Mesenchymal stem cell (in vitro differentiated cells and primary cell): ENCODE results near the gene CDK5RAP2.
"Not testable (repeated sequence)": the region's sequence is repeated elsewhere in the genome, so short reads cannot be mapped to it uniquely, and the experiment has no call there.

ENCODE experiments used
- DNase-seq: peaks from one replicate; pipeline ENCODE4 v3.0.0-alpha.2; 2013
- H2AFZ ChIP-seq: one replicate; pipeline ENCODE4 v1.6.1; 2013; ENCODE audit warnings: low read depth, mild to moderate bottlenecking, control low read depth, inconsistent platforms, low read length, moderate library complexity
- H2AK5ac ChIP-seq: 2 replicates; pipeline ENCODE4 v1.6.1; 2013; ENCODE audit warnings: low read length, moderate library complexity, mild to moderate bottlenecking, inconsistent platforms; ENCODE audit not compliant: severe bottlenecking
- H2BK120ac ChIP-seq: one replicate; pipeline ENCODE4 v1.6.1; 2013; ENCODE audit warnings: low read depth, mild to moderate bottlenecking, inconsistent platforms, low read length, moderate library complexity
- H2BK12ac ChIP-seq, 2 experiments: one replicate each; pipeline ENCODE4 v1.6.1; 2013; ENCODE audit warnings: inconsistent platforms in 2 of 2, low read length in 2 of 2, mild to moderate bottlenecking in 2 of 2, moderate library complexity in 2 of 2, control low read depth in 1 of 2
- H2BK15ac ChIP-seq: one replicate; pipeline ENCODE4 v1.6.1; 2013; ENCODE audit warnings: mild to moderate bottlenecking, low read depth, inconsistent platforms; ENCODE audit not compliant: poor library complexity, severe bottlenecking
- H2BK5ac ChIP-seq: 2 replicates; pipeline ENCODE4 v1.6.1; 2013; ENCODE audit warnings: low read depth, mild to moderate bottlenecking, low read length, control low read depth, inconsistent platforms; ENCODE audit not compliant: poor library complexity, severe bottlenecking
- H3K14ac ChIP-seq, 2 experiments: one replicate each; pipeline ENCODE4 v1.6.1; 2013; ENCODE audit warnings: inconsistent platforms in 2 of 2, low read length in 2 of 2, control low read depth in 1 of 2, mild to moderate bottlenecking in 1 of 2, moderate library complexity in 1 of 2
- H3K18ac ChIP-seq, 2 experiments: one replicate each; pipeline ENCODE4 v1.6.1; 2013; ENCODE audit warnings: inconsistent platforms in 2 of 2, low read length in 2 of 2, control low read depth in 1 of 2, low read depth in 1 of 2, mild to moderate bottlenecking in 1 of 2
- H3K23ac ChIP-seq, 2 experiments: one replicate each; pipeline ENCODE4 v1.6.1; 2013; ENCODE audit warnings: inconsistent platforms in 2 of 2, low read length in 2 of 2, mild to moderate bottlenecking in 2 of 2, moderate library complexity in 2 of 2, control low read depth in 1 of 2
- H3K27ac ChIP-seq: 2 replicates; pipeline ENCODE4 v1.5.1; 2013; ENCODE audit warnings: mild to moderate bottlenecking, moderate library complexity, low read length, control low read depth, inconsistent platforms; ENCODE audit not compliant: poor library complexity, severe bottlenecking
- H3K27me3 ChIP-seq, 2 experiments: 2 replicates each; pipeline versions ENCODE4 v1.6.1 to v1.7.0; 2013; ENCODE audit warnings: low read length in 2 of 2, mild to moderate bottlenecking in 2 of 2, moderate library complexity in 2 of 2, control low read depth in 1 of 2, inconsistent platforms in 1 of 2; ENCODE audit not compliant: control insufficient read depth in 1 of 2, insufficient read depth in 1 of 2
- H3K36me3 ChIP-seq, 2 experiments: 2 replicates each; pipeline versions ENCODE4 v1.6.1 to v1.7.0; 2013; ENCODE audit warnings: low read length in 2 of 2, control low read depth in 1 of 2, inconsistent platforms in 1 of 2, low read depth in 1 of 2, mild to moderate bottlenecking in 1 of 2; ENCODE audit not compliant: insufficient read depth in 2 of 2, control insufficient read depth in 1 of 2
- H3K4ac ChIP-seq, 2 experiments: one replicate each; pipeline ENCODE4 v1.6.1; 2013; ENCODE audit warnings: inconsistent platforms in 2 of 2, low read length in 2 of 2, mild to moderate bottlenecking in 2 of 2, moderate library complexity in 2 of 2, control low read depth in 1 of 2, low read depth in 1 of 2
- H3K4me1 ChIP-seq: 2 replicates; pipeline ENCODE4 v1.6.1; 2013; ENCODE audit warnings: low read depth, low read length, control low read depth; ENCODE audit not compliant: control insufficient read depth, insufficient read depth
- H3K4me2 ChIP-seq: 2 replicates; pipeline ENCODE4 v1.6.1; 2013; ENCODE audit warnings: low read length, mild to moderate bottlenecking, inconsistent platforms; ENCODE audit not compliant: poor library complexity, severe bottlenecking
- H3K4me3 ChIP-seq, 2 experiments: 2 replicates each; pipeline versions ENCODE4 v1.5.1 to v1.7.0; 2013; ENCODE audit warnings: low read length in 2 of 2, mild to moderate bottlenecking in 2 of 2, control low read depth in 1 of 2, low read depth in 1 of 2; ENCODE audit not compliant: insufficient read depth in 1 of 2
- H3K79me1 ChIP-seq: replicated peaks from 2 replicates; pipeline ENCODE4 v1.6.1; 2013; ENCODE audit warnings: mild to moderate bottlenecking, control low read depth, low read length, inconsistent platforms; ENCODE audit not compliant: poor library complexity, severe bottlenecking
- H3K9ac ChIP-seq: 2 replicates; pipeline ENCODE4 v1.7.0; 2013; ENCODE audit warnings: mild to moderate bottlenecking, low read length, moderate library complexity
- H3K9me3 ChIP-seq: 2 replicates; pipeline ENCODE4 v1.7.0; 2013; ENCODE audit warnings: mild to moderate bottlenecking, low read length; ENCODE audit not compliant: control insufficient read depth
- H4K8ac ChIP-seq: one replicate; pipeline ENCODE4 v1.6.1; 2013; ENCODE audit warnings: inconsistent platforms, mild to moderate bottlenecking, low read length, moderate library complexity
- H4K91ac ChIP-seq: one replicate; pipeline ENCODE4 v1.6.1; 2013; ENCODE audit warnings: mild to moderate bottlenecking, low read length, inconsistent platforms
- WGBS: methylation state at CpG from one replicate; pipeline ENCODE4 v1.1.7; 2013; ENCODE audit warnings: mixed read lengths; 5-methylcytosine and 5-hydroxymethylcytosine counted together

The CDK5RAP2 gene

GRCh38 chr9:120557205-120557604, 22.8 kb downstream of the CDK5RAP2 start:
- no peaks in the 10 kb centered on the region for H3K9me3 ChIP-seq
- DNase-seq = no peak
- WGBS = 44% methylated on average over 2 of the region's 2 CpGs

GRCh38 chr9:120556775-120557174, 23.2 kb downstream of the CDK5RAP2 start:
- no peak overlapping the region for H3K4me2 ChIP-seq
- H2BK5ac ChIP-seq = no peak overlapping the region
- no peak overlapping the region for H4K91ac ChIP-seq
- H4K8ac ChIP-seq = no peak overlapping the region
- H3K9ac ChIP-seq = no peak overlapping the region
- no peaks in the 10 kb centered on the region for H3K27me3 ChIP-seq
- WGBS = 100% methylated on average over 1 of the region's 3 CpGs
- no peak overlapping the region for H3K27ac ChIP-seq
- H3K18ac ChIP-seq = no peak overlapping the region
- no peaks in the 10 kb centered on the region for H3K9me3 ChIP-seq
- no peak for DNase-seq
- no peak overlapping the region for H2BK120ac ChIP-seq
- no peak overlapping the region for H2BK12ac ChIP-seq
- H3K79me1 ChIP-seq = peaks cover 19% of the 10 kb centered on the region
- no peak overlapping the region for H2AFZ ChIP-seq
- H3K4me1 ChIP-seq = no peaks in the 10 kb centered on the region
- H2BK15ac ChIP-seq = no peak overlapping the region
- H3K14ac ChIP-seq = no peak overlapping the region
- H3K36me3 ChIP-seq = peaks cover 3 to 16% of the 10 kb centered on the region in 2 experiments
- no peak overlapping the region for H3K4ac ChIP-seq
- no peak overlapping the region for H3K23ac ChIP-seq
- no peak overlapping the region for H3K4me3 ChIP-seq
- no peak overlapping the region for H2AK5ac ChIP-seq

More at GRCh38 chr9:120557205-120557604, 22.8 kb downstream of the CDK5RAP2 start:
- H3K4me2 ChIP-seq = no peak overlapping the region
- no peak overlapping the region for H3K9ac ChIP-seq
- H2BK5ac ChIP-seq = no peak overlapping the region
- no peak overlapping the region for H4K8ac ChIP-seq
- no peaks in the 10 kb centered on the region for H3K4me1 ChIP-seq
- H3K4ac ChIP-seq = no peak overlapping the region
- no peak overlapping the region for H2AFZ ChIP-seq
- H2BK120ac ChIP-seq = no peak overlapping the region
- H2AK5ac ChIP-seq = no peak overlapping the region
- no peak overlapping the region for H2BK15ac ChIP-seq
- H3K4me3 ChIP-seq = no peak overlapping the region
- H3K14ac ChIP-seq = no peak overlapping the region
- no peak overlapping the region for H3K23ac ChIP-seq
- no peak overlapping the region for H4K91ac ChIP-seq
- no peak overlapping the region for H3K27ac ChIP-seq
- H3K18ac ChIP-seq = no peak overlapping the region
- peaks cover 21% of the 10 kb centered on the region for H3K79me1 ChIP-seq
- no peaks in the 10 kb centered on the region for H3K27me3 ChIP-seq
- peaks cover 3 to 17% of the 10 kb centered on the region in 2 experiments for H3K36me3 ChIP-seq
- H2BK12ac ChIP-seq = no peak overlapping the region

- Histone ChIP-seq H2BK15ac (no peak overlapping the region), H3K4ac (no peak overlapping the region), H3K36me3 (peaks cover 3 to 15% of the 10 kb centered on the region in 2 experiments), H3K18ac (no peak overlapping the region), H3K4me1 (no peaks in the 10 kb centered on the region), H3K4me3 (no peak overlapping the region), H3K79me1 (peaks cover 19% of the 10 kb centered on the region), H3K14ac (no peak overlapping the region), H3K9me3 (no peaks in the 10 kb centered on the region), H2BK12ac (no peak overlapping the region), H3K4me2 (no peak overlapping the region), H3K23ac (no peak overlapping the region), H2BK120ac (no peak overlapping the region), H3K9ac (no peak overlapping the region), H2AK5ac (no peak overlapping the region), H2BK5ac (no peak overlapping the region), H2AFZ (no peak overlapping the region), H4K8ac (no peak overlapping the region), H3K27ac (no peak overlapping the region), H3K27me3 (no peaks in the 10 kb centered on the region), H4K91ac (no peak overlapping the region)
- 100% methylated on average over 1 of the region's 4 CpGs for WGBS
- no peak for DNase-seq
These were observed 24.1 kb downstream of the CDK5RAP2 start for GRCh38 chr9:120555839-120556238.

- H3K27ac ChIP-seq, H3K27me3 ChIP-seq, H3K9ac ChIP-seq, H2BK15ac ChIP-seq, DNase-seq, H3K9me3 ChIP-seq, H3K4me3 ChIP-seq, H3K18ac ChIP-seq, H3K4me1 ChIP-seq, H2AFZ ChIP-seq, H2BK5ac ChIP-seq, H3K4me2 ChIP-seq, H4K8ac ChIP-seq, H2BK120ac ChIP-seq, H2AK5ac ChIP-seq, H3K14ac ChIP-seq, H3K23ac ChIP-seq, H4K91ac ChIP-seq, H2BK12ac ChIP-seq, H3K4ac ChIP-seq: not testable (repeated sequence)
- Histone ChIP-seq H3K36me3 (peaks cover 6 to 44% of the 10 kb centered on the region in 2 experiments), H3K79me1 (peaks cover 18% of the 10 kb centered on the region)
- WGBS = no CpG with 5 or more reads among the region's 7 CpGs
These were observed 27.7 kb downstream of the CDK5RAP2 start for GRCh38 chr9:120552210-120552704.
